ENCODE results near the gene FSTL4. TPM values are rescaled to one million over a fixed set of nuclear protein-coding genes. Genes with fewer than 3 reads are reported as not detected.

Gene FSTL4
- total and polyA plus RNA-seq, 4 donors = 0.08 to 1.4 (median 0.31) TPM

DNA sequence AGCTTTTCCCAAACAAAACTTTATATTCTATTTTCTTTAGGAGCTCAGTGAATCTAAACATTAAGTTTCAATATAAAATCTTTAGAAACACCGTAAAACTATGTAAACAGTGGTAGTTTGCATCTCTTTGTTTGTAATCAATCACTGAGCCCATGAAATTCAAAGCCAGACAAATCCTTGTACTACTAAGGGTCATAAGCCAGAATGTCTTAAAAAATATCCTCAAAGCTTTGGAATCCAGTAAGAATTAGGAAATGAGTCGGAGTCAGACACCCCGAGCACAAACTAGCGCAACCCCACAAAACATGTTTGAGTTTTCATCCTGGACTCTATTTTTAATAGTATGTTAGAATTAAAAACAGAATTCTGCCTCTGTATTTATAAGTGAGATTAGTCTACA is 406.7 kb downstream of the FSTL4 start:
- no peaks in the 10 kb centered on the region for H3K27me3 ChIP-seq (ENCODE audit: control insufficient read depth in 3 of 3, insufficient read depth in 3 of 3, low read length in 2 of 3)
- H3K4me1 ChIP-seq (ENCODE audit: control insufficient read depth in 5 of 5, insufficient read depth in 5 of 5, low read length in 5 of 5) = peaks cover 0 to 9% (median 0%) of the 10 kb centered on the region in 5 donors
- H3K4me3 ChIP-seq = no peak overlapping the region
- DNase-seq = peak in 2 of 3 donors; percentile 2 to 10
- no peak overlapping the region for H3K9ac ChIP-seq (ENCODE audit: insufficient read depth in 1 of 2, low read length in 2 of 2)
- H3K9me3 ChIP-seq (ENCODE audit: control insufficient read depth in 4 of 4, insufficient read depth in 3 of 4, low read length in 3 of 4) = peaks cover 0 to 10% (median 0%) of the 10 kb centered on the region in 4 donors
- no peaks in the 10 kb centered on the region for H3K36me3 ChIP-seq (ENCODE audit: control insufficient read depth in 4 of 4, insufficient read depth in 4 of 4, low read length in 4 of 4)
- WGBS, 2 donors = 68 to 83% methylated on average over 4 of the region's 4 CpGs
- TF ChIP-seq, protein P1, sequence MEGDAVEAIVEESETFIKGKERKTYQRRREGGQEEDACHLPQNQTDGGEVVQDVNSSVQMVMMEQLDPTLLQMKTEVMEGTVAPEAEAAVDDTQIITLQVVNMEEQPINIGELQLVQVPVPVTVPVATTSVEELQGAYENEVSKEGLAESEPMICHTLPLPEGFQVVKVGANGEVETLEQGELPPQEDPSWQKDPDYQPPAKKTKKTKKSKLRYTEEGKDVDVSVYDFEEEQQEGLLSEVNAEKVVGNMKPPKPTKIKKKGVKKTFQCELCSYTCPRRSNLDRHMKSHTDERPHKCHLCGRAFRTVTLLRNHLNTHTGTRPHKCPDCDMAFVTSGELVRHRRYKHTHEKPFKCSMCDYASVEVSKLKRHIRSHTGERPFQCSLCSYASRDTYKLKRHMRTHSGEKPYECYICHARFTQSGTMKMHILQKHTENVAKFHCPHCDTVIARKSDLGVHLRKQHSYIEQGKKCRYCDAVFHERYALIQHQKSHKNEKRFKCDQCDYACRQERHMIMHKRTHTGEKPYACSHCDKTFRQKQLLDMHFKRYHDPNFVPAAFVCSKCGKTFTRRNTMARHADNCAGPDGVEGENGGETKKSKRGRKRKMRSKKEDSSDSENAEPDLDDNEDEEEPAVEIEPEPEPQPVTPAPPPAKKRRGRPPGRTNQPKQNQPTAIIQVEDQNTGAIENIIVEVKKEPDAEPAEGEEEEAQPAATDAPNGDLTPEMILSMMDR (IDR thresholded peaks at IDR 0.05; ENCODE audit: control extremely low read depth, extremely low read depth) = no peak
- no peak overlapping the region for H3K27ac ChIP-seq (ENCODE audit: low read depth in 1 of 2, low read length in 1 of 2)
- no peak for ATAC-seq (ENCODE audit: insufficient read depth, low FRiP score)

DNA sequence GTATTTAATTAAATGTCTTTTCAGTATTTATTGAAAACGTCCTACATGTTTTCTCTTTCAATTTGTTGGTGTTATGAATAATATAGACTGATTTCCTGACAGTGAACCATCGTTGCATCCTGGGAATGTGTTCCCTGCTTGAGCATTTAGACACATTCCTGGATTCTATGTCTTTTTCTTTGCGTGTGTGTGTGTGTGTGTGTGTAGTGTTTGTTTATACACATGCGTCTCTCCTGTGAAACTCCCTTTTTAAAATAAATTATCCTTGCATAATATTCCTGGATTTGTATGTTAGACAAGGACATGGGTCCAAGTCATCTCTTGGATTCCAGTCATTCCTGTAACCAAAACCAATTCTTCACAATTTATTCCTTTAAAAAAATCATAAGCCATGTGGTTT is 407.1 kb downstream of the FSTL4 start:
- 54 to 58% methylated on average over 4 of the region's 4 CpGs for WGBS, 2 donors
- TF ChIP-seq, protein P1 (IDR thresholded peaks at IDR 0.05; ENCODE audit: control extremely low read depth, extremely low read depth) = no peak
- no peak for ATAC-seq (ENCODE audit: insufficient read depth, low FRiP score)
- H3K36me3 ChIP-seq (ENCODE audit: control insufficient read depth in 4 of 4, insufficient read depth in 4 of 4, low read length in 4 of 4) = no peaks in the 10 kb centered on the region
- H3K27me3 ChIP-seq (ENCODE audit: control insufficient read depth in 3 of 3, insufficient read depth in 3 of 3, low read length in 2 of 3) = no peaks in the 10 kb centered on the region
- peak in 1 of 3 donors; percentile 23 for DNase-seq
- H3K4me1 ChIP-seq (ENCODE audit: control insufficient read depth in 5 of 5, insufficient read depth in 5 of 5, low read length in 5 of 5) = peaks cover 0 to 9% (median 0%) of the 10 kb centered on the region in 5 donors
- H3K27ac ChIP-seq (ENCODE audit: low read depth in 1 of 2, low read length in 1 of 2) = no peak overlapping the region
- peaks cover 0 to 10% (median 0%) of the 10 kb centered on the region in 4 donors for H3K9me3 ChIP-seq (ENCODE audit: control insufficient read depth in 4 of 4, insufficient read depth in 3 of 4, low read length in 3 of 4)
- H3K4me3 ChIP-seq = no peak overlapping the region
- no peak overlapping the region for H3K9ac ChIP-seq (ENCODE audit: insufficient read depth in 1 of 2, low read length in 2 of 2)

DNA sequence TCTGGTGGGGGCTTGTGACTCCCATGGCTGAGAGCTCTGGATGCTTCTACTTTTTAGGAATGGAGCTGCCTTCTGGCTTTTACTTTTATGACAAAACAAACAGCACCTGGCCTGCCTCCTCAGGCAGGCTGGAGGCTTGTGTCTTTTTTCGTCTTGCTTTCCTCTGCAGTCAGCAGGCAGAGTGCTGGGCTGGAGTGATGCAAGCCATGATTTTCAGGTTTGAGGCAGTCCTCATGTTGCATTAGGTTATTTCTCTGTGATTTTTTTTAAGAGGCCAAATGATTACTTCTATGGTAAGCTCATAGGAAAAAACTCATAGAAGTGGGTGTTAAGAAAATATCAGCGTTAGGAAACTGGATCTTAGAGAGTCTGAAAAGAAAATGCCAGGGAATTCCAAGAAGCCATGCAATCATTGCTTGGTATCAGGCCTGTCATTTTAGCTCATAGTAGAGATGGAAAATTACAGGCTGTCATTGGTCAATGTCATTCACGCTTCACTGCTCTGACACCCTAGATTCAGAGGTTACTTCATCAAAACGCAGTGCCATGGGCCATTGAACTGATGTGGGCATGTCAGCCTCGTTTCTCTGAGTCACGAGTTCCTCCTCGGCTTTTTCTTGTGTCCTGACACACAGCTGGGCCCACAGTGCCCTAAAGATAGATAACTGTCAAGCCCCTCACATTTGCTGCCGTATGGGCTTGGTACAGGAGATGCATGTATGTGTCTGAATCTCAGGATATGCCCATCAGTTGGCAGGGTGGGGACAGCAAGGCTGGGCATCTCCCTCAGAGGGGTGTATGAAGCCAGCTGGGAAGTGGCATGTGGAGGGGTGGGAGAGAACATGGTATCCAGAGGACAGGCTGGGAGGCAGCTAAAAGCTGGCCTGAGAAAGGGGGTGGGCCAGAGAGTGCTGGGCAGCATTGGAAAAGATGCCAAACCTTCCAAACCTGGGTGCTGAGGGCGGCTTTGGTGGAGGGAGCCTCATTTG is 408.7 kb downstream of the FSTL4 start:
- peaks cover 0 to 10% (median 0%) of the 10 kb centered on the region in 4 donors for H3K9me3 ChIP-seq (ENCODE audit: control insufficient read depth in 4 of 4, insufficient read depth in 3 of 4, low read length in 3 of 4)
- H3K4me3 ChIP-seq = no peak overlapping the region
- H3K27me3 ChIP-seq (ENCODE audit: control insufficient read depth in 3 of 3, insufficient read depth in 3 of 3, low read length in 2 of 3) = peaks cover 0 to 7% (median 2%) of the 10 kb centered on the region in 3 donors
- no peaks in the 10 kb centered on the region for H3K36me3 ChIP-seq (ENCODE audit: control insufficient read depth in 4 of 4, insufficient read depth in 4 of 4, low read length in 4 of 4)
- 76 to 90% methylated on average over 9 of the region's 9 CpGs for WGBS, 2 donors
- TF ChIP-seq, protein P1 (IDR thresholded peaks at IDR 0.05; ENCODE audit: control extremely low read depth, extremely low read depth) = no peak
- ATAC-seq (ENCODE audit: insufficient read depth, low FRiP score) = no peak
- DNase-seq = no peak
- H3K9ac ChIP-seq (ENCODE audit: insufficient read depth in 1 of 2, low read length in 2 of 2) = no peak overlapping the region
- peak overlapping the region in 1 of 2 donors; percentile 1 for H3K27ac ChIP-seq (ENCODE audit: low read depth in 1 of 2, low read length in 1 of 2)
- H3K4me1 ChIP-seq (ENCODE audit: control insufficient read depth in 5 of 5, insufficient read depth in 5 of 5, low read length in 5 of 5) = peaks cover 0 to 9% (median 0%) of the 10 kb centered on the region in 5 donors
